Measurements from ENCODE around the gene PTPRT.

PTPRT gene

GRCh38 chr20:42556575-42556974 lies 633.1 kb downstream of the PTPRT start:
- TF ChIP-seq, protein P1, sequence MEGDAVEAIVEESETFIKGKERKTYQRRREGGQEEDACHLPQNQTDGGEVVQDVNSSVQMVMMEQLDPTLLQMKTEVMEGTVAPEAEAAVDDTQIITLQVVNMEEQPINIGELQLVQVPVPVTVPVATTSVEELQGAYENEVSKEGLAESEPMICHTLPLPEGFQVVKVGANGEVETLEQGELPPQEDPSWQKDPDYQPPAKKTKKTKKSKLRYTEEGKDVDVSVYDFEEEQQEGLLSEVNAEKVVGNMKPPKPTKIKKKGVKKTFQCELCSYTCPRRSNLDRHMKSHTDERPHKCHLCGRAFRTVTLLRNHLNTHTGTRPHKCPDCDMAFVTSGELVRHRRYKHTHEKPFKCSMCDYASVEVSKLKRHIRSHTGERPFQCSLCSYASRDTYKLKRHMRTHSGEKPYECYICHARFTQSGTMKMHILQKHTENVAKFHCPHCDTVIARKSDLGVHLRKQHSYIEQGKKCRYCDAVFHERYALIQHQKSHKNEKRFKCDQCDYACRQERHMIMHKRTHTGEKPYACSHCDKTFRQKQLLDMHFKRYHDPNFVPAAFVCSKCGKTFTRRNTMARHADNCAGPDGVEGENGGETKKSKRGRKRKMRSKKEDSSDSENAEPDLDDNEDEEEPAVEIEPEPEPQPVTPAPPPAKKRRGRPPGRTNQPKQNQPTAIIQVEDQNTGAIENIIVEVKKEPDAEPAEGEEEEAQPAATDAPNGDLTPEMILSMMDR (conservative IDR thresholded peaks at IDR 0.05; ENCODE audit: low read depth) = no peak
- H3K27ac ChIP-seq = no peak overlapping the region
- no peak for DNase-seq (ENCODE audit: low spot score)
- POLR2A ChIA-PET (ENCODE audit: low non-redundant PET) = no interaction called here
- CTCF ChIA-PET = interaction anchor here (0.5 kb wide), 1 partner anchor 236 kb away, joined by 3 read pairs; no protein-coding TSS in a partner anchor

DNA sequence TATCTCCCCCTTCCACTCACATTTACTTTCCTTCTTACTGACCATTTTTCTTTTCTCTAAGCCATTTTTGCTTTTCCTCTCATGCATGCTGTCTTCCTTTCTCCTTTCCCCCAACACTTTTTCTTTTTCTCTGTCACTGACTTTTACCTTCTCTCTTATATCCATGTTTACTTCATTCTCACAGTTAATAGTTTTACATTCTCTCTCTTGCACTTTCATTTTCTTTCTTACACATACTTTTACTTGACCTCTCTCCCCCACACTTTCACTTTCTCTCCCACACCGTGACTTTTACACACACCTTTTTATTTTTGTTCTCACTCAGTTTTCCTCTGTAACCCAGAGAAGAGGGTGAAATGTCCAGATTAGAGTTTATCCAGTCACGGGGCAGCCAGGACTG lies 636.3 kb downstream of the PTPRT start:
- POLR2A ChIA-PET (ENCODE audit: low non-redundant PET) = no interaction called here
- no peak overlapping the region for H3K27ac ChIP-seq
- CTCF ChIA-PET = interaction anchor here (0.7 kb wide), 1 partner anchor 23 kb away, joined by 6 read pairs; no protein-coding TSS in a partner anchor
- no peak for DNase-seq (ENCODE audit: low spot score)
- TF ChIP-seq, protein P1 (conservative IDR thresholded peaks at IDR 0.05; ENCODE audit: low read depth) = no peak

- TF ChIP-seq, protein P1 (conservative IDR thresholded peaks at IDR 0.05; ENCODE audit: low read depth) = no peak
- no peak for DNase-seq (ENCODE audit: low spot score)
- ChIA-PET POLR2A (ENCODE audit: low non-redundant PET) (no interaction called here), CTCF (no interaction called here)
- H3K27ac ChIP-seq = no peak overlapping the region
These were observed 640.2 kb downstream of the PTPRT start for GRCh38 chr20:42549496-42549895.

GRCh38 chr20:42544926-42545325 lies 644.8 kb downstream of the PTPRT start:
- CTCF ChIA-PET = interaction anchor here (0.5 kb wide), 1 partner anchor 127 kb away, joined by 3 read pairs; no protein-coding TSS in a partner anchor
- no peak for DNase-seq (ENCODE audit: low spot score)
- TF ChIP-seq, protein P1 (conservative IDR thresholded peaks at IDR 0.05; ENCODE audit: low read depth) = no peak
- POLR2A ChIA-PET (ENCODE audit: low non-redundant PET) = no interaction called here
- no peak overlapping the region for H3K27ac ChIP-seq

DNA sequence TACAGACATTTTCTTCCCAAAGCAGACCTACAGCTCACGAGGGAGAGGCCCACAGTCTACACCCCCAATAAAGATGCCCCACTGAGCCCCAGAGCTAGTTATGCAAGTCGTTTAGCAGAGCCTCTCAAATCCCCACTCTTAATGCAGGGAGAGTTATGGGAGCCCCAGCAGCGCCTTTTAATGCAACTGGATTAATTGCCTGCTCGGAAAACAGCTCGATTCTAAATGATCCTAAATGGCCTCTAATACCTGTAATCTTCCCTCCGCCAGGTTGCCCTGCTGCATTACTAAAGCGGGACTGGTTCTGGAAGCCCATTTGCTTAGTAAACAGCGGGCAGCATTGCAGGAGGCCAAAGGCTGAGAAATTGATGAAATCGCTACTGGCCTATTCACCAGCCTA lies 656.9 kb downstream of the PTPRT start:
- DNase-seq (ENCODE audit: low spot score) = no peak
- H3K27ac ChIP-seq = no peak overlapping the region
- TF ChIP-seq, protein P1 (conservative IDR thresholded peaks at IDR 0.05; ENCODE audit: low read depth) = no peak
- ChIA-PET POLR2A (ENCODE audit: low non-redundant PET) (no interaction called here), CTCF (interaction anchor here (0.6 kb wide), 1 partner anchor 375 kb away, joined by 3 read pairs; no protein-coding TSS in a partner anchor)

DNA sequence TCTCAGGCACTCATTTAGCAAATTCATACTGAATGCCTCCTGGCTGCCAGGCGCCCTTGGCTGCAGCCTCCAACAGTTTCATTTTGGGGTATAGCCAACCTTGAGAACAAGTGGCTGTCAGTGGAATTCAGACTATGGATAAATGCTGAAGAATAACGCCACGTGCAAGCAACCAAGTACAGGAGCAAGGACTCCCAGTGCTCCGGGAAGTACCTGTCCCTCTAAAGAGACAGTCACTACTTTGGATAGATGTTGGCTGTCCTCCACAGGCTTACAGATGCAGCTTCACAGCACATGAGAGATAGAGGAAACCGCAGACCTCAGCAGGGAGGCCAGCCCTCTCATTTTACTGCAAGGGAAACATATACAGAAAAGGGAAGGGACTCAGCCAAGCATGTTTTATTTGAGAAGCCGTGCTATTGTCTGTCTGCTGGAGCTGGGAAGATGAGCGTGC lies 658.2 kb downstream of the PTPRT start:
- no peak overlapping the region for H3K27ac ChIP-seq
- TF ChIP-seq, protein P1 (conservative IDR thresholded peaks at IDR 0.05; ENCODE audit: low read depth) = no peak
- DNase-seq (ENCODE audit: low spot score) = no peak
- POLR2A ChIA-PET (ENCODE audit: low non-redundant PET) = no interaction called here
- CTCF ChIA-PET = interaction anchor here (0.6 to 0.9 kb wide), 2 partner anchors 12 to 366 kb away, joined by 3 to 5 read pairs; no protein-coding TSS in a partner anchor

Data from RWPE1 (cell line).